ENCODE measurements around the gene STX18.

Gene STX18

DNA sequence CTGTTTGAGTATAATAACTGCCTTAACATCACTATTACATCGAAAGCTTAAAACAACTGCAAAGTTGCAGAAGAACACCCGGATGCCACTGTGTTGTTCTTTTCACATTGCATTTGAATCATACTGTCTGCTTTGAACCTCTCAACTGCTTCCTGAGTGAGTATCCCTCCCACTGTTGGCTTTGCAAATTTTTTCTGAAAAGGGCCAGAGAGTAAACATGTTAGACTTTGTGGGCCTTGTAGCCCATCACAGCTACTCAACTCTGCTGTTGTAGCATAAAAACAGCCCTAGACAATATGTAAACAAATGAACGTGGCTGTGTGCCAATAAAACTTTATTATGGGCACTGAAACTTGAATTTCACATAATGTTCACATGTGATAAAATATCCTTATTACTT, 78.9 kb downstream of the STX18 start:
- peaks cover 9% of the 10 kb centered on the region for H3K9me3 Mint-ChIP-seq
- no peaks in the 10 kb centered on the region for H3K27me3 Mint-ChIP-seq
- H3K4me3 Mint-ChIP-seq: no peak overlapping the region
- H3K27ac Mint-ChIP-seq: no peak overlapping the region
- ATAC-seq (no peak), DNase-seq (no peak)
- H3K4me1 Mint-ChIP-seq: peaks cover 38% of the 10 kb centered on the region
- peaks cover 43% of the 10 kb centered on the region for H3K36me3 Mint-ChIP-seq (ENCODE audit: low read depth)

DNA sequence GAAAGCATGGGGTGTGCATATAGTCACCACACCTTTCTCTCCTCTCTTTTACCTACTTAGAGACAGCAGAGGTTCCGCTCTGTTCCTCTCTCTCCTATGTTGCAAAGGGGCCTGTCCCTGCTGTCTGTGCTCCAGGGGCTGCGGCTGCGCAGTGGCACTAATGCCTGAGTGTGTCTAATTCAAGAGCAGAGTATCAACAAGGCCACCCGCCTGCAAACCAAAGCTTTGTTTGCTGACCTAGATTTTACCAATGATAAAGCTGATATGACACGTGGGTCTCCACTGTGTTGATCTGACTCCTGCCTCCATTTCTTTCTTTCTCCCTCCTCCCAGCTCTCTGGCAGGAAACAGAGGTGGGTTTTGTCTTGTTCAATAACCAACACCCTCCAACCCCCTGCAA, 80.0 kb downstream of the STX18 start:
- peaks cover 9% of the 10 kb centered on the region for H3K9me3 Mint-ChIP-seq
- peak overlapping the region; percentile 86 for H3K27ac Mint-ChIP-seq
- peaks cover 34% of the 10 kb centered on the region for H3K36me3 Mint-ChIP-seq (ENCODE audit: low read depth)
- H3K4me1 Mint-ChIP-seq: peaks cover 41% of the 10 kb centered on the region
- peak; percentile 34 for DNase-seq
- peak overlapping the region; percentile 52 for H3K4me3 Mint-ChIP-seq
- no peaks in the 10 kb centered on the region for H3K27me3 Mint-ChIP-seq
- peak; percentile 61 for ATAC-seq

DNA sequence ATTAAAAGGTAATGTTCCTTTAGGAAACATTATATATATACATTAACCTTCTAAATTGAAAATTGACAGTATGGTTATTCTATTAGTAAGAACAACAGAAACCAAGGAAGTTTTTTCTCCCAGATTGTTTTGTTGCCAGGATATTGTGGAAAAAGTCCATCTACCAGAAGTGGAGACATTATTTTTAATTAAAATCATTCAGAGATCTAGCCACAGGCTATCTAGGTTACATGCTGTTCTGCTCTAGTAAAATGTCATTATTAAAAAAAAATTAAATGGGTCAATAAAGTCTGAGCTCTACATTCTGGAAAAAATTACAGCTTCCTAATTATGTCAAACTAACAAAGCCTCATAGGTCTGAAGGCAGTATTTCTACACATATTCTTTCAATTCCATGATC, 80.7 kb downstream of the STX18 start:
- peak overlapping the region; percentile 52 for H3K4me3 Mint-ChIP-seq
- H3K9me3 Mint-ChIP-seq: peaks cover 5% of the 10 kb centered on the region
- H3K27me3 Mint-ChIP-seq: no peaks in the 10 kb centered on the region
- ATAC-seq (no peak), DNase-seq (no peak)
- H3K36me3 Mint-ChIP-seq (ENCODE audit: low read depth): peaks cover 29% of the 10 kb centered on the region
- H3K4me1 Mint-ChIP-seq: peaks cover 41% of the 10 kb centered on the region
- H3K27ac Mint-ChIP-seq: peak overlapping the region; percentile 86

DNA sequence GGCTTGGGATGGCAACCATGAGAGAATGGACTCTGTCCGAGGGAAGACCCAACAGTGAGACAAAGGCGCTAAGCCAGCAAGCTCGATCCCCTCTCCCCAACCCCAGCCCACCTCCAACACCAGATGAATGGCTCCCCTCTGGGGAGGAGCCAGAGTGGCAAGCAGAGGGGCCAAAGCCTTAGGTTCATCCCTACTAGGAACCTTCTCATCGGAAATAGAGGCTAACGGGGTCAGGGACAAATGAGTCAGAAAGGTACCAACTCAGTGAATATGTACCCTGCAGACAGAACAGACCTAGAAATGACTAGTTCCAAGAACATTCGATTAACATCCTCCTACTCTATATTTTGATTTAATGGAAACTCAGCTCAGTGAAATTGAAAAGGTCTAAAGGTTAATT, 81.1 kb downstream of the STX18 start:
- ATAC-seq (peak; percentile 88), DNase-seq (peak; percentile 17)
- peaks cover 41% of the 10 kb centered on the region for H3K4me1 Mint-ChIP-seq
- H3K36me3 Mint-ChIP-seq (ENCODE audit: low read depth): peaks cover 25% of the 10 kb centered on the region
- no peak overlapping the region for H3K4me3 Mint-ChIP-seq
- H3K27me3 Mint-ChIP-seq: no peaks in the 10 kb centered on the region
- peaks cover under 1% of the 10 kb centered on the region for H3K9me3 Mint-ChIP-seq
- H3K27ac Mint-ChIP-seq: peak overlapping the region; percentile 86

DNA sequence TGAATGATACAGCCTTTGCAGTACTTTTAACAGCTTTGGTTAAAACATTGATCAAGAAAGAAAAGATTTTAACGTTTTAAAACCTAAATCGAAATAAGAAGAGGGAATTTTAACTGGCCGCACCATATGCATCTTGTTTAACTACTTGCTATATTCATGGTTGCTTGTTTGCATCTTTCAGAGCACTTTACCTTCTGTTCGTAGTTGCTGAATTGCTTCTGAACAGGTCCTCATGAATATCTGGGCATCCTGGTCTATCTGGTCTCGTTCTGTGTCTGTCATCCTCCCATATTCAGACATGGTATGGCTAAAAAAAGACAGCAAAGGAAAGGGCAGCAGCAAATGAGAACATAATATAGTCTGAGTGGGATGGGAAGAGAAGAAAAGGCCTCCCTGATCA, 82.7 kb downstream of the STX18 start:
- Mint-ChIP-seq H3K4me1 (peaks cover 41% of the 10 kb centered on the region), H3K27ac (peak overlapping the region; percentile 13), H3K9me3 (no peaks in the 10 kb centered on the region), H3K27me3 (no peaks in the 10 kb centered on the region), H3K4me3 (no peak overlapping the region), H3K36me3 (ENCODE audit: low read depth) (peaks cover 13% of the 10 kb centered on the region)
- ATAC-seq (no peak), DNase-seq (no peak)

DNA sequence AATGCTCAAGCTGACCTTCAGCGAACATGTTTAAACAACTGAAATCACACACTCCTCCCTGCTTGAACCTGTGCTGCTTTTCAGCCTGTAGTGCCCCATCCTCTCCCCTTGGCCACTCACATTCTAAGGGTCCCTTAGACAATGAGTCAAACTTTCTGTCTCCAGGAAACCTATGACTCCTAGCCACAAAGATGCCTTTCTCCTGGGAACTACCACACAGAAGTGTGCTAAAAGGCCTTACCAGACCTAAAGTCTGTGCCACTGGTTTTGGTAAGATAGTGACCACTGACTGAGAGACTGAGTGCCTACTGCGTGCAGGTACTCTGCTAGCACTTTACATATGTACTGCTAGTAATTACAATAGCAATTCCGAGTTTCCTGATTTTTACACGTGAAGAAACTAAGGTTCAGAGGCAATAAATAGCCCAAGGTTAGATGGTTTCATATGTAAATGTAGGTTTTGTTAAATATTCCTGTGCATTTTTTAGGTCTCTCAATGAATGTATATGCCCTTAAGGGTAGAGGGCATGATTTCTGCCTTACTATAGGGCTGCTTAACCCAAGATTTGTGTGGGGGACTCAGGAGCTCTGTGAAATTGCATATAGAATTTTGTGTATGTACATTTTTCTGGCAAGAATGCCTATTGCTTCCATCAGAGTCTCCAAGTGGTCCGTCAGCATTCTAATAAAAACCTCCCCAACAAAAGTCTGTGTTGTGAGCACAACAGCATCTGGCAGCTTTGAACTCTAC, 83.9 kb downstream of the STX18 start:
- Mint-ChIP-seq H3K27me3 (no peaks in the 10 kb centered on the region), H3K4me1 (peaks cover 37% of the 10 kb centered on the region), H3K4me3 (no peak overlapping the region), H3K36me3 (ENCODE audit: low read depth) (peaks cover 22% of the 10 kb centered on the region), H3K9me3 (no peaks in the 10 kb centered on the region), H3K27ac (no peak overlapping the region)
- DNase-seq: no peak
- peak; percentile 12 for ATAC-seq

DNA sequence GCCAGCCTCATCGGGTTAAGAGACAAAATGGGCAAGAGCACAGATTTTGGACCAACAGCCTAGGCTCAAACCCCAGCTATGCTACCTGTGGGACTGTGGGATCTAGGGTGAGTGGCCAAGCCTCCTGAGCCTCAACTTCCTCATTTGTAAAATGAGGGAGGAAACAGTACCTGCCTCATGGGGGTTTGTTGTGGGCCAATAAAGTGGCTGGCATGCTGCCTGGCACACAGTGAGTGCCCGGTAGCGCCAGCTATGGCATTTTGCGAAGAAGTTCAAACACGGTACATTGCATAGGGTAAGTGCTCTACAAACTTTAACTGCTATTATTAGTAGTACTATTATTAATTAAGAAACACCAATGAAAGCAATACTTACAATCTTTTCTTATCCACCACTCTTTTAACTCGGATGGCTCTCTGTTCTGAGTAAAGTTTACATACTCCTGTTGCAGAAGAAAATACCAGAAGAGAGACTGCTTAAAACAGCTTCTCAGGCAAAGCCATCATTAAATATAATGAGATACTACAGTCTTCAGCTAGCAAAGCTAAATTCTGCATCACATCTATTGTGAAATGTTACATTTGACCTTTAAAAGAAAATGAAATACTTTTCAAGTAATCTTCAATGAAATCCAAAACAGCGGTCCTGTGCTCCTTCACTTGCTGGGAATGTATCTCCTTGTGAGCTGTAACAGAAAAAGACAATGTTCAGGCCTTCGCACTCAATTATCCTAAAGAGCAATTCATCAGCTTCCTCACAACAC, 84.9 kb downstream of the STX18 start:
- no peaks in the 10 kb centered on the region for H3K9me3 Mint-ChIP-seq
- no peaks in the 10 kb centered on the region for H3K27me3 Mint-ChIP-seq
- ATAC-seq: no peak
- H3K27ac Mint-ChIP-seq: no peak overlapping the region
- no peak overlapping the region for H3K4me3 Mint-ChIP-seq
- H3K36me3 Mint-ChIP-seq (ENCODE audit: low read depth): peaks cover 27% of the 10 kb centered on the region
- peaks cover 27% of the 10 kb centered on the region for H3K4me1 Mint-ChIP-seq
- no peak for DNase-seq

DNA sequence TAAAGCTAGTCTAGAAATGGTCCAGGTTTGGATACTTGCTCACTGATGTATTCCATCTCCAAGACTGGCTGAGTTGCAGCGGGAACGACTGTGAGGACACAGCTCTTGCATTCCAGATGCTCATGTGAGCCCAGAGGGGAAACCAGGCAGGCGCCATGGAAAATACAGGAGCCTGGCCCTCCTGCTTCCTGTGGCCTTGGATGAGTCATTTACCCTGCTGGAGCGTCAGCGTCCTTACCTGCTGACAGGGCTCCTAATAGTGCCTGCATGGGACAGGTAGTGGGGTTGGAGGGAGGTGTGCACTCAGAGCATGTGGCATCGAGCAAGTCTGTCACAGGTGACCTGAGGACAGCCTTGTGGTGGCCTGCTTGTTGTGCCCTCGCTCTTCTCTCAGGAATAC, 85.5 kb downstream of the STX18 start:
- Mint-ChIP-seq H3K4me3 (no peak overlapping the region), H3K36me3 (ENCODE audit: low read depth) (peaks cover 31% of the 10 kb centered on the region)
- DNase-seq: no peak

DNA sequence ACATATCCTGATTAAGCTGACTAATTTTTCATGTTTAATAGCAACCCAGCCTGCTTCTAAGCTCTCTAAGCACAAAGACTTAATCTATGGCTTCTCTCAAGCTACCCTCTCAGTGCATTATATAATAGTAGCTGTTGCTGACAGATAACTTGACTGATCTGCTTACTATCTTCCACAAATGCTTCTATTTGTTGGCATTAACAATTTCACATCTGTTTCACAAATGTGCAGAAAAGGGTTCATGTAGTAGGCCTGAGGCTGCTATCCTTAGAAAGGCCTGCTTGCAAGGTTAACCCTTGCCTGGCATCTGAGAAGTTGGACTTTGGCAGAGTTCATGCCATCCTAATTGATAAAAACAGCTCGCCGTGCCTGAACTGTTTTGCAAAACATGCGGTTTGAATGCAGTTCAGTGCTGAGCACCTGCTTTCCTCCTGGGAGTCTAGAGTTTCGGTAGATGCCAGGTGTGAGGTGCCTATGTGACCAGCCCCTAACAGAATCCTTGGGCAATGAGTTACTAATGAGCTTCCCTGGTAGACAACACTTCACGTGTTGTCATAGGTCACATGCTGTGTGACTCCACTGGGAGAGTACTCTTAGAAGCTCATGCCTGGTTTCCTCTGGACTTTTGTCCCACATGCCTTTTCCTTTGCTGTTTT, 86.5 kb downstream of the STX18 start:
- Mint-ChIP-seq H3K4me3 (no peak overlapping the region), H3K27me3 (no peaks in the 10 kb centered on the region), H3K36me3 (ENCODE audit: low read depth) (peaks cover 31% of the 10 kb centered on the region), H3K27ac (no peak overlapping the region), H3K4me1 (peaks cover 11% of the 10 kb centered on the region), H3K9me3 (no peaks in the 10 kb centered on the region)
- DNase-seq: no peak
- no peak for ATAC-seq

More for the DNA sequence above, 85.5 kb downstream of the STX18 start:
- Mint-ChIP-seq H3K9me3 (no peaks in the 10 kb centered on the region), H3K27me3 (no peaks in the 10 kb centered on the region), H3K4me1 (peaks cover 21% of the 10 kb centered on the region), H3K27ac (no peak overlapping the region)
- no peak for ATAC-seq

DNA sequence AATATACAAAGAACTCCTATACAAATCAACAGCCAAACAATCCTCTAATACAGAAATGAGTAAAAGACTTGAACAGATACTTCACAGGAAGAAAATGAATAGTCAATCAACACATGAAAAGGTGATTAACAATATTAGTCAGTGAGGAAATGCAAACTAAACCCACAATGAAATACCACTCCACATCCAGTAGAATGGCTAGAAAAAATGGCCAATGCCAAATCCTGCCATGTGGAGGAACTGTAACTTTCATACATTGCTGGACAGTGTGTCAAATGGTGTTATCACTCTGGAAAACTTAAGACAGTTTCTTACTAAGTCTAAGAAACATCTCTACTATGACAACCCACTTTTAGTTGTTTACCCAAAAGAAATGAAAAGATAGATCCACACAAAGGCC, 95.4 kb downstream of the STX18 start:
- DNase-seq (no peak), ATAC-seq (no peak)
- H3K27me3 Mint-ChIP-seq: no peaks in the 10 kb centered on the region
- no peaks in the 10 kb centered on the region for H3K9me3 Mint-ChIP-seq
- H3K4me3 Mint-ChIP-seq: no peak overlapping the region
- no peaks in the 10 kb centered on the region for H3K4me1 Mint-ChIP-seq
- no peaks in the 10 kb centered on the region for H3K36me3 Mint-ChIP-seq (ENCODE audit: low read depth)
- no peak overlapping the region for H3K27ac Mint-ChIP-seq

DNA sequence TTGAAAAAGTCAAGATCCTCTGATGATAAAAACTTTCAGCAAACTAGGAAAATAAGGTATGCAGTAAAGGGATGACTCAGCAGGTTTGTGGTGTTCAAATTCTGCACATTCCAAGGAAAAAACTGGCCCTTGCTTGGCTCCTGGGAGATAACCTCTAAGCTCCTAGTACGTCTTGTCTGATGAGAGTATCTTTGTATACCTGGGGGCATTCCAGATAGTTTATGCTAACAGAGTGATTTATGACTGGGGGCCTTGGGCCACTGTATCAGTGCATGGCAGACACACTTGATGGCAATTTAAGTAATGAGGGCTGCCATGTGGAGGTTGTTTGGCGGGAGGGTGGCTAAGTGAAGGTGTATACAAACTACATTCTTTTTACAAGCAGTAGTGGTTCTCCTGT, 98.0 kb downstream of the STX18 start:
- no peaks in the 10 kb centered on the region for H3K9me3 Mint-ChIP-seq
- DNase-seq (no peak), ATAC-seq (no peak)
- no peak overlapping the region for H3K27ac Mint-ChIP-seq
- H3K4me3 Mint-ChIP-seq: no peak overlapping the region
- no peaks in the 10 kb centered on the region for H3K36me3 Mint-ChIP-seq (ENCODE audit: low read depth)
- H3K27me3 Mint-ChIP-seq: no peaks in the 10 kb centered on the region
- H3K4me1 Mint-ChIP-seq: no peaks in the 10 kb centered on the region

DNA sequence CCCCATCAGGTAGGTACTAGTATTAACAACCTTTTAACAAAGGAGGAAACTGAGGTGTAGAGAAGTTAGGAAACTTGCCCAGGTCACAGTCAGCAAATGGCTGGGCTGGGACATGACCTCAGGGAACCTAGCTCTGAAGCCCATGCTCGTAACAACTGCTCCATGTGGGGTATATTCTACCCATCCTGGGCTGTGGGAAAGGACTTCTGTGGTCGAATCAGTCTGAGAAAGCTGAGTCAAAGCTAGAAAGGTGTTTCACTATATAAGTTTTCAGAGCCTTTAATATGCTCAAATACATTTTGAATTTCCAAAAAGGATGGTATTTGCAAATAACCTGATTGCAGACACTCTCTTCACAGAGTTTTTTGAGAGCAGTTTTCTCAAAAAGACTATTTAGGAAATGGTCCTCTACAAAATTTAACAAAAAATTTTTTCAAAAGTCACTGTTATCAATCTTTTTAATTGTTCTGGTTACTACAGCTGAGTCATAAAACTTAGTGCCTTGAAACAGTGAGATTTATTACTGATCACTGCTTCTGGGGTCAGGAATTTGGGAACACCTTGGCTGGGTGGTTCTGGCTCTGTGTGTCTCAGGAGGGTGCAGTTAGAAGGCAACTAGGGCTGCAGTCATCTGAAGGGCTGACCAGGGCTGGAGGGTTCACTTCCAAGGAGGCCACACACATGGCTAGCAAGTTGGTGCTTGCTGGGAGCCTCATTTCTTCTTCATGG, 101.4 kb downstream of the STX18 start:
- DNase-seq (no peak), ATAC-seq (peak; percentile 35)
- H3K4me3 Mint-ChIP-seq: no peak overlapping the region
- H3K27me3 Mint-ChIP-seq: no peaks in the 10 kb centered on the region
- peaks cover 5% of the 10 kb centered on the region for H3K4me1 Mint-ChIP-seq
- H3K9me3 Mint-ChIP-seq: no peaks in the 10 kb centered on the region
- H3K36me3 Mint-ChIP-seq (ENCODE audit: low read depth): peaks cover 15% of the 10 kb centered on the region
- H3K27ac Mint-ChIP-seq: no peak overlapping the region

DNA sequence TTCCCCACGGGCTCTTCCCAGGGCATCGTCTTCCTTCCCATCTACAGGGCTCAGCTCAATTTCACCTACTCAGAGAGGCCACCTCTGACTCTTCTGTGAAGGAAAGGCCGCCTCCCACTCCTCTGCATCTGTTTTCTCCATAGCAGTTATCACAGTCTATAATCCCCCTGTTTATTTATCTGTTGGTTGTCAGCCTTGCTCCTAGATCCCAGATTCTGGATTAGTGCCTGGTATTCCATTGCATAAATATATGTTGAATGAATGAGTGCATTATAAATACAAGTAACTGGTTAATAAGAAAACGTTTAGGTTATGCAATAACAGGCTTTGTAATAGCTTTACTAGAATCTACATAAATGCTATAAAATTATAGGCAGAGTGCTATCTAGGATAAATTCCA, 102.1 kb downstream of the STX18 start:
- peaks cover 5% of the 10 kb centered on the region for H3K4me1 Mint-ChIP-seq

DNA sequence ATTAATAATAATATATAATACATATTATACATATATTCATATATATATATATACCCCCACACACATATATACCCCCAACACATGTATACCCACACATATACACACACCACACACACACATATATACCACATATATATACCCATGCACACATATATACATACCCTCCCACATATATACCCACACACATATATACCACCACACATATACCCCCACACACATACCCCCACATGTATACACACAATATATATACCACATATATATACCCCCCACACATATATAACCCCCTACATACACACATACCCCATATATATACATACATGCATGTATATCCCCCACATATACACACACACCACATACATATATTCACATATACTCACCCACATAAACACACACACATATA, 103.0 kb downstream of the STX18 start:
- H3K4me1 Mint-ChIP-seq: peaks cover 5% of the 10 kb centered on the region
- no peak overlapping the region for H3K27ac Mint-ChIP-seq
- DNase-seq (no peak), ATAC-seq (no peak)
- peaks cover 15% of the 10 kb centered on the region for H3K36me3 Mint-ChIP-seq (ENCODE audit: low read depth)
- no peak overlapping the region for H3K4me3 Mint-ChIP-seq
- H3K27me3 Mint-ChIP-seq: no peaks in the 10 kb centered on the region
- no peaks in the 10 kb centered on the region for H3K9me3 Mint-ChIP-seq

More for the DNA sequence above, 102.1 kb downstream of the STX18 start:
- ATAC-seq (no peak), DNase-seq (no peak)
- Mint-ChIP-seq H3K4me3 (no peak overlapping the region), H3K27me3 (no peaks in the 10 kb centered on the region), H3K27ac (no peak overlapping the region), H3K9me3 (no peaks in the 10 kb centered on the region), H3K36me3 (ENCODE audit: low read depth) (peaks cover 15% of the 10 kb centered on the region)

Measured in activated naive CD8-positive, alpha-beta T cell treated with anti-CD3 and anti-CD28 coated beads, Interleukin-2, amount 50 U/mL, for 24 hours (primary cell).